T47D (cell line): ENCODE results near the gene SLC45A3.

Experiments used
- DNase-seq, 2 experiments: peaks; one replicate each; pipeline versions ENCODE4 v3.0.0 to v3.0.0-alpha.2; 2011 to 2012; ENCODE audit warnings: low read depth in 1 of 2, low spot score in 1 of 2
- JUND ChIP-seq: IDR thresholded peaks from 2 replicates; pipeline ENCODE4 v1.6.1; 2012; ENCODE audit warnings: low read depth
- in situ Hi-C: cut with HindIII; loops from 2 replicates; pipeline ENCODE4 v1.10.0; 2016; ENCODE audit warnings: low sequenced_read_pairs, low pct_unique_long_range_greater_than_20kb

The SLC45A3 gene

DNA sequence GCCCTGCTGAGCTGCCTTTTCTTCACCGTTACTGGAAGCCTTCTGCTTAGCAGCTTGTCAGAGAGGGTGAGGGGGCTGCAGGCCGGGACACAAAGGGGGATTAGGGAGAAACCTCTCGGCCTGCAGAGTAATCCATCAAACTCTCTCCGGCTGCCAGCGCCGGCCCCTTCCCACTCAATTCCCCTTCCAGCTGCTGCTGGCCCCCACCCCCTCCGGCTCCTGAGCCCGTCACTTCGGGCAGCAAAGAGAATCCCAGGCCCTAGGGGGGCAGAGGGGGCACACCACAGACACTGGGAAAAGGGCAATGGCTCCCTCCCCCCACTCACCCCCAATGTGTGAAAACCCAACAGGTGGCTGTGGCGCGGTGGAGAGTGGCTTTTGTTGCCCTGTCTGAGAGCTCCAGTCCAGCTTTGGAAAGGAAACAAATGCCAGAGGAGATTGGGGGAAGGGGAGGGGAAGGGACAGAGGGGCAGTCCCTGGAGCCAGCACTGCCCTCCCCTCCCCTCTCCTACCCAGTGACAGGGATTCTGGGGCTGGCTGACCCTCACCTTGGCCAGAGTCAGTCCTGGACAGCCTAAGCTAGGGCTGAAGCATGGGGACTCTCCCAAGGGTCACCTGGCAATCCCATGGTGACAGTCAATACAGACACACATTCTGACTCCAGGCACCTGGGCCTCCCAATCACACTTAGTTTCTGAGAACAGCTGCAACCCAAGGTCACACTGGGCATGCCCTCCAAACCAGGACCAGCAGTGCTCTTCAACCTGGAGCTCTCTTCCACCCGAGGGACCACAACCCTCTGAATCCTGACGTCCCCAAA, 9.5 kb downstream of the SLC45A3 start:
- in situ Hi-C loops: no loop called here
- no peak for TF ChIP-seq JUND
- DNase-seq: no peak

DNA sequence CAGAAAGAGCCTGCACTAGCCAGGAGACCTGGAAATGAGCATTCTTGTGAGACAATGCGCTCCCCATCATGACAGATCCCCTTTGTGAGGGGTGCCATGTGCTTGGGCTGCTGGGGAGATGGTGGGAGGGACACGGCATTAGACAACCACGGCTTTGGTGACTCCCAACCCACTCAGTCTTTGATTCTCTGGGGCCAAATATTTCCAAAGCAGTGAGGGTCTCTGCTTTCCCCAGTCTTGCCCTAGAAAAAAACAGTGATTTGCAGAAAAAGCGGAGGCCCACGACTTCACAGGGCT, 10.2 kb downstream of the SLC45A3 start:
- DNase-seq: no peak
- in situ Hi-C loops: no loop called here
- no peak for TF ChIP-seq JUND

DNA sequence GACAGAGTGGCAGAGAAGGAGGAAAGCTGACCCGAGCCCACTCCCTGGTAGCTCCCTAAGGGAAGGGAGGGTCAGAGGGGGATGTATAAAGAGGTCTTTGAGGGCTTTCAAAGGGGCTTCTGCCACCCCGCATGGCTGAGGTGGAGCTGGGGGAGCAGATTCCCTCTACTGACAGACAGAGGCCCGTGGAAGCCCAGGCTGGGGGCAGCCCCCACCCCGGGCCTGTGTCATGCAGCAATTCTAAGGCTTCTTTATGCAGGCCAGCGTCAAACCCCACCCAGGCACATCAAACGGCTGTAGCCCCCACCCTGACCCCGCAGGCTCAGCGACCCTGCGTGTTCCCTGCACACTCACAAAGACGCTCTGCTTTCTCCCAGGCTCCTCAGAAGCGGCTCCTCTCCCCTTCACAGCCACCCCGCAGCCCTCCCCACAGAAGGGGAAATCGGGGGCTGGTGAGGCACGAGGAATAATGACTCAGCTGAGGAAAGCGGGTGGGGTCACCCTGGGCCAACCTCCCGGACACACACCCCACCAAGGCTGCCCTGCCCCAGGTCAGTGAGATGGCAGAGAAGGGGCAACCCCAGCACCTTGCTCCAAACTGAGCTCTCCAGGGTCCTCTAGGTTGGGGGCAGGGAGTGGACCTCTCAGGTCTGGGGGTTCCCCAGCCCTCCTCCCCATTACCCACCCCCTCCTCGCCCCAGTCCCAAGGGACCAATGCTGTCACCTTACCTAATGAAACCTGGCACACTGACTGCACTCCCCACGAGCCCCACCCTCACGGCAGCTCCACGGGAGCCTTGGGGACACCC, 10.8 kb downstream of the SLC45A3 start:
- in situ Hi-C loops: no loop called here
- TF ChIP-seq JUND: no peak
- no peak for DNase-seq

DNA sequence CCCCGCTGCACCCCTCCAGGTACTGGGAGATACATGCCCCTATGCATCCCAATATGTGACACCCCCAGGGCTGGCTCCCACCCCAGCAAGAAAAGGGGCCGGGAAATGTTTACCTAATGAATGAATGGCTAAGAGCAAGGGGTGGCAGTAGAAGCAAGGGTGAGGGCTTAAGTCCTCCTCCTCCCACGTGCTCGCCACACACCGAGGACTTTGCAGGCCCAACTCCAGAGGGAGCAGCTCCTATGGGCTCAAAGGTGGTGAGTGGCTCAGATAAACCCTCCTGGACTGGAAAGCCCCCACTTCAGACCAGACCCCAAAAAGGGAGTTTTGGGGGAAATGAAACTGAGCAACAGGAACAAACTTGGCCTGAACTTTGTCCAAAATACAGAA, 11.4 kb downstream of the SLC45A3 start:
- peak in 1 of 2 experiments; percentile 42 for DNase-seq
- no peak for TF ChIP-seq JUND
- in situ Hi-C loops: no loop called here

DNA sequence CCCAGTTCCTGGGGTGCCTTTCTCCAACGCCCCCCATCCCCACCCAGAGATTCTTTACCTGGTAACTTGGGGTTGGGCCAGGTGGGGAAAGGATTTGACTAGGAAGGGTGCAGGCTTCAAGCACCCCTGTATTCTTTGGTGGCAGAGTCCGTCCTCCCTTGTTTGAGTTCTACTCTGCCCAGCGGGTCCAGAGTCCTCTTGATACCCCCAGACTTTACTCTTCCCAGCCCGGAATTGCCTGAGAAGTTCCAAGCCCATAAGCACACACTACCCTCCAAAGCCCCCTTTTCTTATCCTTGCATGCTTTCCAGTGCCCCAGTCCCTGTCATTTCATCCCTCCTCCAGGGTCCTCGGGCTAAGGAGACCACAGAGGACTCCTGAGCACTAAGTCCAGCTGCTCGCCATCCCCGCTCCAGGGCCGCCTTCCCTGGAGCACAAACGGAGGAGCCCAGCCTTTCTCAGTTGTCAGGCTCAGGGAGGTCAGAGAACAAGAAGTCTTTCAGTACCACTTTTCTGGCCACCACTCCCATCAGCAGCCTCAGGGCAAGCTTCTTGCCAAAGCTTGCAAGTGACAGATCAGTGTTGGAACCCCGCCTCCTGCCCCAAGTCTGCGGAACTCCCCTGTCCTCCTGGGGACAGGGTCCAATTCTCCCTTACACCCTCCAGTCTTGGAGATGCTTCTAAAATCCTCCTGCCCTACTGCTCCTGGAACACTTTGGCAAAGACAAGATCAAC, 12.2 kb downstream of the SLC45A3 start:
- TF ChIP-seq JUND: no peak
- no peak for DNase-seq
- in situ Hi-C loops: no loop called here

DNA sequence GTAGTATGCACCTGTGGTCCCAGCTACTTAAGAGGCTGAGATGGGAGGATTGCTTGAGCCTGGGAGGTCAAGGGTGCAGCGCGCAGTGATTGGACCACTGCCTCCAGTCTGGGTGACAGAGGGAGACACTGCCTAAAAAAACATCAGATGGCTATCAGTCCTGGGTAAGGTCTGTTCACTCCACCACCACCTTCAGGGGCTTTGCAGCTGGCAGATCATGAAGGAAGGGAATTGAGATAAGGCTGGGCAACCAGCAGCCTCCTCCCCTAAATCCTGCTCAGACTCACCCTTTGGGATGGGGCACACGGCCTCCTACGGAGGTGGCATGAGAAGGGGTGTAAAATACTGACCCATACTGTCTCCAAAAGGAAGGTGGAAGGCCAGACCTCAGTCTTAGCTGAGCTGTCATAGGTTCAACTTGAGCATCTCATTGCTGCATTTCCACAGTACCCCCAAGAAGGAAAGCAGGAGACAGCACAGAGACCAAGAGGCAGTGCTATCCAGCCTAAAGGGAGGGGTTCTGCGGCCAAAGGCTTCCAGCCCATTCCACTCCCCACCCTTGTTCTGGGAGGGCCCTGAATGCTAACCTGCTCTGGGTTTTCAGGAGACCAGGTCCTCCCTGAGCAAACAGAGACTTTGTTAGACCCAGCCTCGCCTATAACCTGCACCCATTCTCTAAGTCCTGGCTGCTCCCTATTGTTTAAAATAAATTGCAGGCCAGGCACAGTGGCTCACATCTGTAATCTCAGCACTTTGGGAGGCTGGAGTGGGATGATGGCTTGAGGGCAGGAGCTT, 13.7 kb downstream of the SLC45A3 start:
- no peak for DNase-seq
- in situ Hi-C loops: no loop called here
- TF ChIP-seq JUND: no peak

DNA sequence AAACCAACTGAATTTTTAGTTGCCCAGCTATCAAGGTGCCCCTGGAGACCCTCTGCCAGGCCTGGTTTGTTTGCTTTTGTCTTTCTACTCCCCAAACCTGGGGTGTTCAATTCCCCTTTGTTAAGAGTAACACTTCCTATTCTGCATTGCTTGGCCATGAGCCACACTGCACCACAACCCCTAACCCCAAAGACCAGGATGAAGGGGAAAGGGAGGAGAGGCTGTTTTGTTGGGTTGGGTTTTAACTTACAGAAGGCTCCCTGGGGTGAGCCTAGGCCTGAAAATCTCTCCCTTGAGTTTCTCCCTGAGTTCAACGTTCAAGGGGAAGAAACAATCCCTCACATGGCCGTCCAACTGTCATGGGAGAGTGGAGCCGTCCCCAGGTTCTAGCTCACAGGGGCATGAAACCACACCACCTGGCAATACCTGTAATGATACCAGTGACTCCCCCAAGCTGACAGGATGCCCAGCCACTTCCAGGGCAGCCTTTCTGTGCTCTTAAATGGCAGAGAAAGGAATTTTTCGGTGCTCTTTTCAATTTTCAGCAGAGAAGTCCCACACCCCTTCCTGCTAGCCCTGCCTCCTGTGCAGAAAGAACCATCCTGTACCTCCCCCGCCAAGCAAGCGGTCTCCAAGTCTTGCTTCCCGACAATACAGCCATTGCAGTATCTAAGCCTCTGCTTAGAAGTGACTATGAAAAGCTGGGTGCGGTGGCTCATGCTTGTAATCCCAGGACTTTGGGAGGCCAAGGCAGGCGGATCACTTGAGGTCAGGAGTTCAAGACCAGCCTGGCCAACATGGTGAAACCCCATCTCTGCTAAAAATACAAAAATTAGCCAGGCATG, 14.9 kb downstream of the SLC45A3 start:
- in situ Hi-C loops: no loop called here
- no peak for TF ChIP-seq JUND
- DNase-seq: no peak

DNA sequence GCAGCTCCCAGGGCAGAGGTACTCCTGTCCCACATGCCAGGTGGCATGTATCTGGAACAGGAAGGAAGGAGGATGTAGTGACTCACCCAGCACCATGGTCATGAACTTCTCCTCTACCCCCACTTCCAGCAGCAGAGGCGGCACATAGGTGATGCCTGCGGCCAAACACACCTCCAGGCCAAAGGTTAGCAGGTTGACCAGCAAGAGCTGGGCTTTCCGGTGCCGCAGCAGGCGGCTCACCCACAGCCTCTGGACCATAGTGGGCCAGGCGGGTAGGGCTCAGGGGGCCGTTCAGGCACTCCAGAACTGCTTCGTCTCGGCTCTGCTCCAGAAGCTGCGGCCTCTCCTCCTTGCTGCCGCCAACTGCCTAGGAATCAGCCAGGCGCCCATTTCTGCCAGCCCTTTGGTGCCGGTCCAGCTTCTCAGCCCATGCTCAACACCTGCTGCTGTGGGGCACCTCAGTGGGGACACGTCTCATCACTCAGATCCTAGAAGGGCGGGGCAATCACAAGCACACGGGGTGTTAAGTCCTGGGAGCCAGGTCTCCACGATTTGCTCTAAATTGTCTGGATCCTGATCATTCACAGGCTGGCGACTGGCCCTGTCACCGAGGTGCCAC, 15.8 kb downstream of the SLC45A3 start:
- in situ Hi-C loops: no loop called here
- TF ChIP-seq JUND: no peak

DNA sequence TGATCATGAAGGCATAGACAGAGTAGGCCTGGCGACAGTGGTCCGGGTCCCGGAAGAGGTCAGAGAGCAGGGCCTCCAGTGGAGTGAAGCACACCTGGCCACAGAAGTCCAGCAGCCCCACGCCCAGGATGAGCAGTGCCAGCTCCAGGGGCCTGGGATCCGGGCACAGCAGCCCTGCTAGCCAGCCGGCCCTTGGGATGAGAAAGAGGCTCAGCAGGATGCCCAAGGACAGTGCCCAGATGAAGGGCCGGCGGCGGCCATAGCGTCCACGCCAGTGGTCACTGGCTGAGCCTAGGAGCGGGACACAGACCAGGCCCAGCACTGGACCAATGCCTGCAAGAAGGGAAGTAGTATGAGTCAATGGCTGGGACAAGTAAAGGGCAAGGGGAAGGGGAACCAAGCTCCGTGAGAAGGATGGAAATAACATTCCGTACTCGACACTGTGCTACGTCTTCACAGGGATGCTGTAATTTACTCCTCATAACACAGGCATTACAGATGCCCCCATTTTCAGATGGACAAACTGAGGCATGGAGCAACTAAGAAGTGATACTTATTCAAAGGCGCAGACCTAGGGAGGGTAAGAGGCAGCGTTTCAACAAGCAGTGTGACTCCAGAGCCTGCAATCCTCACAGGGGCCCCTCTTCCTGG, 16.9 kb downstream of the SLC45A3 start:
- TF ChIP-seq JUND: no peak
- DNase-seq: no peak
- in situ Hi-C loops: no loop called here

More for the DNA sequence above, 15.8 kb downstream of the SLC45A3 start:
- peak; percentile 62 to 69 for DNase-seq

DNA sequence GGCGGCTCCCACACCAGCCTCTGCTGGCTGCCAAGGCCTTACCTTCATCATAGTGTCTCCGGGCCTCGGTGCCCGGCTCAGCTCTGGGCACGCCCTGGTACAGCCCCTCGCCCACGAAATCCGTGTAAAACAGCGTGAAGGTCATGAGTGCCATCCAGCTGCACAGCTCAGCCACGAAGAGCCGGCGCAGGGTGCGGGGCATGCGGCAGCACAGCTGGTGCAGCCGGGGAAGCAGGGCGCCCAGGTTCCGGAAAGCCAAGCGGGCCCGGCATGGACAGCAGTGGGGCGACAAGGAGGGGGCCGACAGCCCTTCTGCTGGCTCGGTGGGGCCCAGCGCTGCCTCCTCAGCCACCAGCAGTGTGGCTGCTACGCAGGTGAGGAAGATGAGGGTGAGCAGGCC, 17.5 kb downstream of the SLC45A3 start:
- in situ Hi-C loops: no loop called here
- no peak for DNase-seq
- TF ChIP-seq JUND: no peak
